ENCODE measurements around the gene MAN1A1. TPM values are rescaled to one million over a fixed set of nuclear protein-coding genes. Genes with fewer than 3 reads are reported as not detected.

MAN1A1 gene
- total RNA-seq, 1 donor from 2014 or later, result 17.7 TPM

GRCh38 chr6:119240257-119241110 lies 109.1 kb downstream of the MAN1A1 start:
- DNase-seq (ENCODE audit: low read depth), result no peak

GRCh38 chr6:119237177-119237715 lies 112.3 kb downstream of the MAN1A1 start:
- DNase-seq (ENCODE audit: low read depth), result no peak

DNA sequence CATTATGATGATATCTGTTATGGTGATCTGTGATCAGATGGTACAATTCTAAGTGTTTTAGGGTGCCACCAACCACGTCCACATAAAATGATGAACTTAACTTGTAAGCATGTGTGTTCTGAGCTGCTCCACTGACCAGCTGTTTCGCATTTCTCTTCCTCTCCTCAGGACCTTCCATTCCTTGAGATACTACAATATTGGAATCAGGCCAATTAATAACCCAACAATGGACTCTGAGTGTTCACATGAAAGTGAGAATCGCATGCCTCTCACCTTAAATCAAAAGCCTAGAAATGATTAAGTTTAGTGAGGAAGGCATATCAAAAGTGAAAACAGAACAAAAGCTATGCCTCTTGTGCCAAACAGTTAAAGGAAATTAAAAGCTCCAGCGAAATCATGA lies 114.6 kb downstream of the MAN1A1 start:
- DNase-seq (ENCODE audit: low read depth), result no peak

GRCh38 chr6:119234457-119234856 lies 115.1 kb downstream of the MAN1A1 start:
- DNase-seq (ENCODE audit: low read depth), result no peak

DNA sequence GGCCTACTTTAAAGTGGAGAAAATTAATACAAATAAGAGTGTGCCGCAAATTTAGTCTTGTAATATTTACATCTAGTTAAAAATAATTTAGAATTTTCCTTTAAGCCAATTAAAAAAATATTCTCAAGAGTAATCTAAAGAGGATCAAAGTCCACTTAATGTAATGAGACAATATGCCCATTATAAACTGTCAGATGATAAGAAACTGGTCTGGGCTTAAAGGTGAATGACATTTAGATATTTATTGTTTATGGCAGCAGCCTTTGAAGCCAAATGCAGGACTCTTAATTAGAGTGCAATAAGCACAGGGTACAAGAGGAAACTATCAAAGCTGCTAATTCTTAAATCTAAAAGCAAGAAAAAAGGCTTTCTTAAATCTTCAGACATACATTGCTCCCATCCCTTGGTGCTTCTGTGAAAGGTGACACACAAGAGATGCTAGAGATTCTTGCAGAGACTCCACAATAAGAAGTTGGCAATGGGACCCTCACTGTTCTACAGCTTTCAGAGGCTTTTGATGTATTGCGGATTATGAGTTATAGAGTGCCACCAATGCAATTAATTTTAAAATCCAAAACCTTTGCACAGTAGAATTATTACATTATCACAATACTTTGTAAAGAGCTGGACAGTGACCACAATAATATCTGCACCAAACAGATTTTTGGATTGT lies 116.1 kb downstream of the MAN1A1 start:
- no peak for DNase-seq (ENCODE audit: low read depth)

DNA sequence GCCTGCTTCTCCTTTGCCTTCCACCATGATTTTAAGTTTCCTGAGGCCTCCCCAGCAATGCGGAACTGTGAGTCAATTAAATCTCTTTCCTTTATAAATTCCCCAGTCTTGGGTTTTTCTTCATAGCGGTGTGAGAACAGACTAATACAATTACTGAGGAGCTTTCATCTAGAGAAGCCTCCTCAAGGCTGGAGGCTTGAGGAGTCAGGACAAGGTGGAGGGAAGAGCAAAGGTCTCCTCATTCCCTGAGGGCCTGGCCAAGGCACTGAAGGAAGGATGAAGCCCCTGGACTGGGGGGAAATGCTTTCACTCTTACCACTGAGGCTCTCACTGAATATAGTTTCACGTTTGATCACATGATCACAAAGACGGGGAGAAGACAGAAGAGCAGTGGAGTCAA lies 118.2 kb downstream of the MAN1A1 start:
- DNase-seq (ENCODE audit: low read depth), result no peak

- DNase-seq (ENCODE audit: low read depth), result no peak
Observed at GRCh38 chr6:119230160-119230559, 119.4 kb downstream of the MAN1A1 start.

GRCh38 chr6:119227377-119227776 lies 122.2 kb downstream of the MAN1A1 start:
- peak; percentile 8 for DNase-seq (ENCODE audit: low read depth)

- no peak for DNase-seq (ENCODE audit: low read depth)
Observed at GRCh38 chr6:119226089-119226488, 123.5 kb downstream of the MAN1A1 start.

DNA sequence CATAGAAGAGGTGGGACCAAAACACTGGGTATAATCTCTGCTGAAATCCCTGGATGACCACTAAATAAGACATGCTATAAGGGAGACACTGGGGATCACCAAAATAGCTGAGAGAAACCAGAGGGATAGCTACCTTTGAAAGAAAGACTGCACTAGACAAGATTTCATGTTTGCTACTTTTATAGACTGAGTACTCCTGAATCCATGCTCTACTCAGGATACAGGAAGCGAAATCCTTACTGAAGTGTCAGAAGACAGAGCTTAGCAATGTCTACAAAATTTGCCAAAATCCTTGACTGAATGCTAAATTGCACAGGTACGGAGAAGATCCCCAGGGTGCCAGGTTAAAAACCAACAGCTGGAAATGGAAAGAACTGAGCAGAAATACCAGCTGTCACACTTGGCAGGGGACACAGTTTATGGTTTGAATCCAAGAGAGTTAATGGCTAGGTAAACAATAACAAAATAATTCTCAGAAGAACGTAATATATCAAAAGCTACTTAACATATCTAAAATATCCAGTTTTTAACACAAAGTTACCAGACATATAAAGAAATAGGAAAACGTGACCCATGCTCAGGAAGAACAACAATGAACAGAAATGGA lies 125.4 kb downstream of the MAN1A1 start:
- no peak for DNase-seq (ENCODE audit: low read depth)

GRCh38 chr6:119220452-119220851 lies 129.1 kb downstream of the MAN1A1 start:
- no peak for DNase-seq (ENCODE audit: low read depth)

- DNase-seq (ENCODE audit: low read depth), result no peak
Observed at GRCh38 chr6:119218548-119218947, 131.0 kb downstream of the MAN1A1 start.

- no peak for DNase-seq (ENCODE audit: low read depth)
Observed at GRCh38 chr6:119215885-119216590, 133.5 kb downstream of the MAN1A1 start.

GRCh38 chr6:119215309-119215708 lies 134.3 kb downstream of the MAN1A1 start:
- no peak for DNase-seq (ENCODE audit: low read depth)

DNA sequence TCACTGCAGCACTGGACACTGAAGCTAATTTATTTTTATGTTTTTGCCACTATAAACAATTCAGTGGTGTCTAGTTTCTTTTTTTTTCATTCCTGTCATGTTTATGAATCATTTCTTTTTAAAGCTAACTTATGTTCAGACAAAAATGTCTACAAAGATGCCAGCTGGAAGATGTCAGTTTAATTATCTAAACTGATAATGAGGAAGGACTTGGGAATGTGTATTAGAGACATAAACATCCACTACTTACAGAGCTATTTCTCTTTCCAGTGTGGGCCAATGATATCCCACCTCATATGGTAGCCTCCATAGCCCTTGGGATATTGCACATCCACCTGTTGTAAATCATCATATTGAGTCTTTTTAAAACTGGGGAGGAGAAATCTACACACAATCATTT lies 139.0 kb downstream of the MAN1A1 start:
- DNase-seq (ENCODE audit: low read depth), result peak; percentile 3

DNA sequence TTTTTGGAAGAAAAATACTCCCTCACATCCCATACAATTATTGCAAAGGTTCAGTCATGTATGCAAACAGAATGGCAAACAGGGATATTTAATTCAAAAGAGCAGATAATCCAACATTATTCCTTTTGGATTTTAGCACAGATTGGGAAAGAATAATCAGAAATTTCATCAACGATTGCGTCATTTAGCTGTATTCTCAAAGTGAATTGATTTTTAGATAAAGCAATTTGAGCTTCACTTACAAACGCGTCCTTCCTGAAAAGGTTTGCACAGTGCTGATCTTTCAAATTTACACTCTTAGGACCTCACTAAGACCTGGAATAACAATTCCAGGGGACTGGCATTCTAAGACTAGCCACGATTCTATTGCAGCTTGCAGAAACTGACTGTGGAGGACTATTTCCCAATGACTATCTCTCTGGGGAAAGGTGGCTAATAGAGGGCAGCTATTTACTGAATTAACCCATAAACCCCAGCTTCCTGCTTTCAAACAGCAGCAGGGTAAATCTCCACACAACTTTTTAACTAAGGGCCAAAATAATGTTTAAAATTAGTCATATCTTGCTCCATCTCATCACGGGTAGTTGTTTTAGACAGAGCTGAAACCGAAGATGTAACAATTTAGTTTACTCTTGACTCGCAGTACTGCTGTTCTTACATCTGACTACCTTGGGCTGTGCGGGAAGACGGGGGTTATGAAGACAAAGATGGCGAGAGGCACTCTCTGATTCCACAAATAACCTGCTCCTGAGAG lies 139.9 kb downstream of the MAN1A1 start:
- no peak for DNase-seq (ENCODE audit: low read depth)

- peak; percentile 10 for DNase-seq (ENCODE audit: low read depth)
Observed at GRCh38 chr6:119207971-119208725, 141.4 kb downstream of the MAN1A1 start.

- DNase-seq (ENCODE audit: low read depth), result no peak
Observed at GRCh38 chr6:119207327-119207726, 142.2 kb downstream of the MAN1A1 start.

- no peak for DNase-seq (ENCODE audit: low read depth)
Observed at GRCh38 chr6:119205911-119206618, 143.5 kb downstream of the MAN1A1 start.
